MM.1S (cell line): Measurements from ENCODE around the gene LMF1.

ENCODE experiments used
- DNase-seq: peaks from one replicate; pipeline ENCODE4 v3.0.0-alpha.2; 2015
- H2AFZ ChIP-seq: fragments of 300-600 bp; sonication (generic); 2 replicates; pipeline ENCODE4 v1.6.0; 2016; ENCODE audit warnings: antibody characterized with exemption, low read length
- H3F3A ChIP-seq: fragments of 300-600 bp; sonication (generic); 2 replicates; pipeline ENCODE4 v1.6.1; 2016; ENCODE audit warnings: mild to moderate bottlenecking, antibody characterized with exemption, low read length, moderate library complexity, mixed read lengths; ENCODE audit not compliant: insufficient read depth
- H3K27ac ChIP-seq: fragments of 300-600 bp; sonication (generic); 2 replicates; pipeline ENCODE4 v1.5.1; 2016; ENCODE audit warnings: mild to moderate bottlenecking, low read length
- H3K27me3 ChIP-seq: fragments of 300-600 bp; sonication (generic); replicated peaks from 2 replicates; pipeline ENCODE4 v1.6.0; 2016; ENCODE audit warnings: low read length; ENCODE audit not compliant: insufficient read depth
- H3K36me3 ChIP-seq: fragments of 300-600 bp; sonication (generic); replicated peaks from 2 replicates; pipeline ENCODE4 v1.6.1; 2016; ENCODE audit warnings: mild to moderate bottlenecking, low read length, mixed read lengths; ENCODE audit not compliant: insufficient read depth
- H3K4me1 ChIP-seq: fragments of 300-600 bp; sonication (generic); 2 replicates; pipeline ENCODE4 v1.6.1; 2016; ENCODE audit warnings: low read length, mixed read lengths
- H3K4me2 ChIP-seq: fragments of 300-600 bp; sonication (generic); 2 replicates; pipeline ENCODE4 v1.6.0; 2016; ENCODE audit warnings: low read depth, low read length
- H3K4me3 ChIP-seq: fragments of 300-600 bp; sonication (generic); 2 replicates; pipeline ENCODE4 v1.5.1; 2016; ENCODE audit warnings: low read length, mixed read lengths
- H3K79me2 ChIP-seq: fragments of 300-600 bp; sonication (generic); 2 replicates; pipeline ENCODE4 v1.6.1; 2016; ENCODE audit warnings: mixed run types, low read length, mixed read lengths
- H3K9ac ChIP-seq: fragments of 300-600 bp; sonication (generic); 2 replicates; pipeline ENCODE4 v1.6.1; 2016; ENCODE audit warnings: low read length, mixed read lengths
- H3K9me2 ChIP-seq: fragments of 300-600 bp; sonication (generic); replicated peaks from 2 replicates; pipeline ENCODE4 v1.6.1; 2016; ENCODE audit warnings: mild to moderate bottlenecking, low read length, mixed read lengths; ENCODE audit not compliant: insufficient read depth
- H3K9me3 ChIP-seq: fragments of 300-600 bp; sonication (generic); replicated peaks from 2 replicates; pipeline ENCODE4 v1.6.1; 2016; ENCODE audit warnings: mild to moderate bottlenecking, low read length, mixed read lengths; ENCODE audit not compliant: insufficient read depth
- H4K20me1 ChIP-seq: fragments of 300-600 bp; sonication (generic); 2 replicates; pipeline ENCODE4 v1.6.1; 2016; ENCODE audit warnings: mild to moderate bottlenecking, low read length, moderate library complexity, mixed read lengths; ENCODE audit not compliant: insufficient read depth
- CTCF ChIP-seq: fragments of 300-600 bp; sonication (generic); IDR thresholded peaks from 2 replicates; pipeline ENCODE4 v1.5.1; 2016; ENCODE audit warnings: antibody characterized with exemption, low read length, mixed read lengths
- EZH2 ChIP-seq: fragments of 300-600 bp; sonication (generic); optimal IDR thresholded peaks from 2 replicates; pipeline ENCODE3; 2017; ENCODE audit warnings: low read depth, mild to moderate bottlenecking, antibody characterized with exemption, low read length, mixed read lengths
- EZH2phosphoT487 ChIP-seq: fragments of 300-600 bp; sonication (generic); IDR thresholded peaks from 2 replicates; pipeline ENCODE4 v1.6.1; 2018; ENCODE audit warnings: antibody characterized with exemption, low read length

LMF1 gene

GRCh38 chr16:907361-907760, 63.4 kb downstream of the LMF1 start:
- no peaks in the 10 kb centered on the region for H3K4me1 ChIP-seq
- H4K20me1 ChIP-seq: no peaks in the 10 kb centered on the region
- no peak overlapping the region for H3K27ac ChIP-seq
- H3K9me2 ChIP-seq: no peaks in the 10 kb centered on the region
- H3K4me2 ChIP-seq: no peak overlapping the region
- H3K9me3 ChIP-seq: no peaks in the 10 kb centered on the region
- H3K36me3 ChIP-seq: no peaks in the 10 kb centered on the region
- DNase-seq: peak; percentile 25
- H2AFZ ChIP-seq: no peak overlapping the region
- TF ChIP-seq EZH2phosphoT487 (no peak), EZH2 (no peak), CTCF (no peak)
- H3K9ac ChIP-seq: no peak overlapping the region
- no peaks in the 10 kb centered on the region for H3F3A ChIP-seq
- no peak overlapping the region for H3K4me3 ChIP-seq
- no peaks in the 10 kb centered on the region for H3K79me2 ChIP-seq
- peaks cover 66% of the 10 kb centered on the region for H3K27me3 ChIP-seq

GRCh38 chr16:906296-906695, 64.5 kb downstream of the LMF1 start:
- TF ChIP-seq EZH2phosphoT487 (no peak), EZH2 (no peak), CTCF (no peak)
- Histone ChIP-seq H3K4me1 (no peaks in the 10 kb centered on the region), H3K9ac (no peak overlapping the region), H3K4me2 (no peak overlapping the region), H3K79me2 (no peaks in the 10 kb centered on the region), H3K4me3 (no peak overlapping the region), H3K27ac (no peak overlapping the region), H3K9me3 (no peaks in the 10 kb centered on the region), H3K27me3 (peaks cover 63% of the 10 kb centered on the region), H3K36me3 (no peaks in the 10 kb centered on the region), H3F3A (no peaks in the 10 kb centered on the region), H3K9me2 (no peaks in the 10 kb centered on the region), H4K20me1 (no peaks in the 10 kb centered on the region), H2AFZ (no peak overlapping the region)
- DNase-seq: no peak

- H3K4me3 ChIP-seq: no peak overlapping the region
- TF ChIP-seq CTCF: no peak
- no peak for TF ChIP-seq EZH2
- TF ChIP-seq EZH2phosphoT487: no peak
- H3K36me3 ChIP-seq: no peaks in the 10 kb centered on the region
- no peak overlapping the region for H3K9ac ChIP-seq
- no peak overlapping the region for H3K4me2 ChIP-seq
- no peaks in the 10 kb centered on the region for H3K4me1 ChIP-seq
- no peaks in the 10 kb centered on the region for H3F3A ChIP-seq
- no peaks in the 10 kb centered on the region for H4K20me1 ChIP-seq
- no peak for DNase-seq
- no peaks in the 10 kb centered on the region for H3K79me2 ChIP-seq
- H2AFZ ChIP-seq: no peak overlapping the region
- H3K27ac ChIP-seq: no peak overlapping the region
- peaks cover 61% of the 10 kb centered on the region for H3K27me3 ChIP-seq
- H3K9me3 ChIP-seq: no peaks in the 10 kb centered on the region
- no peaks in the 10 kb centered on the region for H3K9me2 ChIP-seq
These were observed 68.8 kb downstream of the LMF1 start for GRCh38 chr16:901715-902601.
